ENCODE measurements around the gene CARNS1.

The CARNS1 gene, protein sequence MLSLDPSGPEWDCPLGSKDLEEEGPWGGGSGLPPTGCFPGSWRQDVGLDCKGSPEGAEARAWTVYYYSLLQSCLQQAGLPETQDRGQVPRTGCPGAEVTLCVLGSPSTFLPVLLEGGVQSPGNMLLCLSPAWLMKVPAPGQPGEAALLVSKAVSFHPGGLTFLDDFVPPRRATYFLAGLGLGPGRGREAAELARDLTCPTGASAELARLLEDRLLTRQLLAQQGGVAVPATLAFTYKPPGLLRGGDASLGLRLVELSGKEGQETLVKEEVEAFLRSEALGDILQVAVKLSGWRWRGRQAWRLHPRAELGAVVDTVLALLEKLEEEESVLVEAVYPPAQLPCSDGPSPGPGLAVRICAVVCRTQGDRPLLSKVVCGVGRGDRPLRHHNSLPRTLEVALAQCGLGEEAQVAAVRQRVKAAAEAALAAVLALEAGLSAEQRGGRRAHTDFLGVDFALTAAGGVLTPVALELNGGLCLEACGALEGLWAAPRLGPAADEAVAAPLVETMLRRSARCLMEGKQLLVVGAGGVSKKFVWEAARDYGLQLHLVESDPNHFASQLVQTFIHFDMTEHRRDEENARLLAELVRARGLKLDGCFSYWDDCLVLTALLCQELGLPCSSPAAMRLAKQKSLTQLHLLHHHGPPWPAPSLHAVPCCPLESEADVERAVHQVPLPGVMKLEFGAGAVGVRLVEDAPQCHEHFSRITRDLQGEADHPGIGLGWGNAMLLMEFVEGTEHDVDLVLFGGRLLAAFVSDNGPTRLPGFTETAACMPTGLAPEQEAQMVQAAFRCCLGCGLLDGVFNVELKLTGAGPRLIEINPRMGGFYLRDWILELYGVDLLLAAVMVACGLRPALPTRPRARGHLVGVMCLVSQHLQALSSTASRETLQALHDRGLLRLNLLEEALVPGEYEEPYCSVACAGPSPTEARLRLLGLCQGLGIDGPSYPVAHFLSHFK

DNA sequence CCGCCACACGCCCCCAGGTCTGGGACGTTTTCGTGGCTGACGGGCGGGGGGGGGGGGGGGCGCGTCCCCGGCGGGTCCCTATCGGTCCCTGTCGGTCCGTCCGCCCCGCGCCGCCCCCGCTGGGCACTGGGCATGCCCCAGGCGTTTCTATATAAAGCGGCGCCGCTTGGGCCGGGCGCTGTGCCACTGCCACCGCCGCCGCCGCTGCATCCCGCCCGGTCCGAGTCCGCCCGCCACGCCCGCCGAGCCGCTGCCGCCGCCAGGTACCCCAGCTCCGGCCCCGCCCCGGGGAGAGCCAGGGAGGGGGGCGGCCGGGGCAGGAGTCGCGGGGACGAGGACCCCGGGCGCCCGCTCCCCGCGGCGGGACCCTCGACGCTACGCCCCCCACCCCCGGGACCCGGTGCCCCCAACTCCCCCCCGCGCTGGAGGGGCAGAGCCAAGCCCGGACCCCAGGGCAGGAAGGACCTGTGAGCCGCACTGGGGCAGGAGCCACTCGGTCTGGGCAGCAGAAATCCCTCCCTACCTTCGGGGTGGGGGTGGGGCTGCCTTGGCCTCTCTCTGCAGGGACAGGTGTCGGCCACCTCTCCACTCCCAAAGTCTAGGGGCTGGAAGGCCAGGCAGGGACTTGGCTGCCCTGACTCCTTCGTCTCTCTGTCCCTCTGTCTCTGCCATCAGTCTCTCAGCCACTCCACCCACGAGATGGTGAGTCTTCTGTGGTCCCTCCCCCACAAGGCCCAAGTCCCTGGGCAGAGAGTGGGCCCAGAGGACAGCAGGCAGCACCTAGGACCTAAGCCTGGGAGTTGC is at the start of gene CARNS1:
CARNS1 (plus strand) TSS at position 178 of the 804 bp plus-strand sequence; CDS start at position 700, 522 bp downstream.
- DNase-seq (ENCODE audit: low read depth): no peak

DNA sequence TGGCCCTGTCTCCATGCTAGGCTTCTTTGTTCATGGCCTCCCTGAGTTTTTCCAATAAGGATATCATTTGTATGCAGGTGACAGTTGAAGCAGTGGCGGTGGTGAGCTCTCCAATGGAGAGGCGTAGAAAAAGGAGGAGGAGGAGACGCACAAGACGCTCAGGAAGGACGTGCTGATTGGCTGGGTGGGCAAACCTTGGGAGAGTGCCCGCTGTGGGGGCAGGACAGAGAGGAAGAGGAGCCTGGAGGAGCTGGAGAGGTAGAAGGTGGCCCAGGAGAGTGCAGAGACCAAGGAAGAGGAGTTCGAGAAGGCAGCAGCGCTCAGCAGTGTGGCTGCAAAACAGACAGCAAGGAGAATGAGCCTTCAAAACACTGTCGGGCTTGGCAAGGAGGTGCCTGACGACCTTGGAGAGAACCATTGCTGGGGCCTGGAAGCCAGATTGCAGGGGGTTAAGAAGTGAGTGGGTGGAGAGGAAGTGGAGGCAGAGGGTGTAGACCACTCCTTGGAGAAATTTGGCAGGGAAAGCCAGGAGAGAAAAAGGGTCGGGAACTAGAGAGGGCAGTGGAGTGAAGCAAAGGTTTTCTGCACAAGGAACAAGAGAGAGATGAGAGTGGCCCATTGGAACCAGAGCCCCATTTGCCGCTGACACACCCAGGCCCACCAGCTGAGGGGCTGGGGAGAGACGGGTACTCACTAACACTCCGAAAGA is 49.6 kb upstream of the CARNS1 start:
- DNase-seq (ENCODE audit: low read depth): no peak

DNA sequence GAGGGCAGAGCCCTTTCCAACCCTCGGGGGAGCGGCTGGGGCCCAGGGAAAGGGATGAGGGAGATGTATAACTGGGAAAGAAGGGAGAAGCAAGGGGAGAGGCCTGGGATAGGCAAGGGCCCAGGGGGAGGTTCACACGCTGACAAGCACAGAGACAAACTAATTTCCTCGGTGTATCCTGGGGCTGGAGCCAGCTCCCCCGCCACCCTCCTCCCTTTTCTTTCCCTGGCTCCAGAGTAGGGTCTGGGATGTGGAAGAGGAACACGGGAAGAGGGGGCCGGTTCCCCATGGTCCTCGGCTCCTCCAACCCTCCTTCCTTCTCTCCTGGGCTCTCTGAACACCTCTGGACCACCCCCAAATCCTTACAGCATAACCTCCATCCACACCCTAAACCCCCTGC is 48.9 kb upstream of the CARNS1 start:
- DNase-seq (ENCODE audit: low read depth): no peak

DNA sequence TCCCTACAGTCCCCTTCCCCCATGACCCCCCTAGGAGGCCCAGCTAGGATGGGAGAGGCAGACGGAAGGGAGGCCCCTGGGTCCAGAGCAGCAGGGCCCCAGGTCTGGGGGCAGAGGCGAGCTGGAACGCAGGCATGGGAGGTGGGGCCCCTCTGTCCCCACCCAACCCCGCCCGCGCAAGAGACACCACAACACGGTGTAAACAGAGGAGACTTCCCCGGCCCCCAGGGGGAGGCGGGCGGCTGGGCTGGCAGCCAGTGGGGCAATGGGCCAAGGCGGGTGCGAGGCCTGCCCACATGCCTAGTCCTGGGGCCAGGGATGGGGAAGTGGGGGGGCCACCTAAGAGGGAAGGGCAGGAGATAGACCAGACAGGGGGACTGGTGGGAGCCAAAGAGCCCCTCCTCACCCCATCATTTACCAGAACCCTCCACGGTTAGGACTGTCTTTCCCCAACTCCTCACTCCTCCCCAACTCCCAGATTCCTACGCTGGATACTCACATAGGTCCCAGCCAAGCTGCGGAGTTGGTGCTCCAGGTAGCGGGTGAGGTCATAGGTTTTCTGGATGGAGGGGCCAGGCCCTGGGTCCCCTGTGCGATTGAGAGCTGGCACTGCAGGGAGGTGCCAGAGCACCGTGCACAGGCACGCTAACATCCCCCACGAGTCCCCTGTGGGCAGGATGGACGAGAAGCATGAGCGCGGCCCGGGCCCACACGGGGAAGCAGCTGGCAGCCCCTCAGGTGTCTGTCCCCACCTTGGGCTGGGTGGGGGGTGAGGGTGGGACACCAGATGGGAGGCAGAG is 48.3 kb upstream of the CARNS1 start:
- DNase-seq (ENCODE audit: low read depth): peak; percentile 43

DNA sequence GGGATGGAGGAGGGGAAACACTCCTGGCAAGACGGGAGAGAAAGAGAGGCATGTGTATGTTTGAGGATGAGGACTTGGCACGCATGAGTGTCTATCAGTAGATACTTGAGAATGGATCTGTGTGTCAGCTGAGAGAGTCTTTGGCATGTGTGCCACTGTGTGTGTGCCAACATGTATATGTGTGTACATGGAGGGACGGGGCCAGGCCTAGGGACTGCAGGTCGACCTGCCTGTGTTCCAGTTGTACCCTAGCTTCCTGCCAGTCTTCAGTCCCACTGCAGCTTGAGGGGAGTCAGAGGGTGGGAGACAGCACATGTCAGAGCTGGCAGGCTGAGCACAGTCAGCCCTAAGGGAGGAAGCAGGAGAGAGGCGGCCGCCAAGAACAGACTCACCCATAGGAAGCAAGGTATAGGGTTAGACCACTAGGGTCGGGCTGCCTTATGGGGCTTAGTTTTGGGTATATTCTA is 47.7 kb upstream of the CARNS1 start:
- no peak for DNase-seq (ENCODE audit: low read depth)

DNA sequence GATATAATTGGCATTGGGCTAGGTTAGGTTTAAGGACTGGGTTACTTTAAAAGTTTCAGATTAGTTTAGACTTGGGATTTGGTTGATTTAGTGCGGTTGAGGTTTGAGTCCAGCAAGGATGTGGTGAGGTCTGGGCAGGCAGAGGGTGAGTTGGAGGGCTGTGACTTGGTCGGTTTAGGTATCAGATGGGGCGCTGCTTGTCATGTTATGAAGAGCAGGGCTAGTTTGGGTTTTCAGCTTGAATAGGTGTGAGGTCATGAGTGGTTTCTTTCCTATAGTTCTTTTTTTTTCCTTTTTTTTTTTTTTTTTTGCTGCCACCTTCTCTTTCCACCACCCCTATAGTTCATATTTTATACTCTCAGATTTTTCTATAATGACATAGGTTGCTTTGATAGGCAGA is 46.9 kb upstream of the CARNS1 start:
- no peak for DNase-seq (ENCODE audit: low read depth)

DNA sequence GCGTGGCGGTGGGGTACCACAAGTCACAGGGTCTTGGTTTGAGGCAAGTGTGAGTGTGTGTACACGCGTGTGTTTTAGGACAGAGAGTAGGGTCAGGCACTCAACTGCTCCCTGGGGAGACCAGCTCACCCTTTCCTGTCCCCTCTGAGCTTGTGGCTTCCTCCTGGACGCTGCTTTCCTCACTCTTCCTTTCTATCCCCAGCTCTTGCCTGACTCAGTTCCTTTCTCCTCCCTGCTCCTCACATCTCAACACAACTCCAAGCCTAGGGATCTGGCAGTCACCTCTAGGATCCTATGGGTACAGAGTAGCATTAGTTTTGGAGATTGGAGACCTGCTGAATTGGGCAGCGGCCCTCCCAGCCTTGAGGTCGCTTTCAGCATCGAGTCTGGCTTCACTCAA is 46.2 kb upstream of the CARNS1 start:
- DNase-seq (ENCODE audit: low read depth): no peak

DNA sequence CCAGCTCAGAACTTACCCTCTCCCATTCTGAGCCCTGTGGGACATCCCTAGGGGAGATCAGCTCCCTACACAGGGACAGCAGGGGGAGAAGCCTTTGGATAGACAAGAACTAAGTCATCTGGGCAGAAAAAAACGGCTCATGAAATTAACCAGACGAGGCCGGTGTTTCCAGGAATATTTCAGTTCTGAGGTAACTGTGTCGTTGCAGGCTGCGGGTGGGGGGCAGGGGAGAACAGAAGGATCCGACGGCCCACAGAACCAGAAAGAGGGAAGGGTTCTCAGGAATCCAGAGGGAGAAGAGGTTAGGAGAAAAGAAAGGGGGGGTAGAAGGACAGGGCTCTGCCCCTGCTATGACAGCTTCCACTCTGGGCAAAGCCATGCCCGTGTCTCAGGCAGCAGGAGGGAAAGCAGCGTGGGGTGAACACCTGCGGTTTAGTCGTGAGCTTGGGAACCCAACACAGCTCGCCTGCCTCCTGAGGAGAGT is 45.6 kb upstream of the CARNS1 start:
- DNase-seq (ENCODE audit: low read depth): no peak

DNA sequence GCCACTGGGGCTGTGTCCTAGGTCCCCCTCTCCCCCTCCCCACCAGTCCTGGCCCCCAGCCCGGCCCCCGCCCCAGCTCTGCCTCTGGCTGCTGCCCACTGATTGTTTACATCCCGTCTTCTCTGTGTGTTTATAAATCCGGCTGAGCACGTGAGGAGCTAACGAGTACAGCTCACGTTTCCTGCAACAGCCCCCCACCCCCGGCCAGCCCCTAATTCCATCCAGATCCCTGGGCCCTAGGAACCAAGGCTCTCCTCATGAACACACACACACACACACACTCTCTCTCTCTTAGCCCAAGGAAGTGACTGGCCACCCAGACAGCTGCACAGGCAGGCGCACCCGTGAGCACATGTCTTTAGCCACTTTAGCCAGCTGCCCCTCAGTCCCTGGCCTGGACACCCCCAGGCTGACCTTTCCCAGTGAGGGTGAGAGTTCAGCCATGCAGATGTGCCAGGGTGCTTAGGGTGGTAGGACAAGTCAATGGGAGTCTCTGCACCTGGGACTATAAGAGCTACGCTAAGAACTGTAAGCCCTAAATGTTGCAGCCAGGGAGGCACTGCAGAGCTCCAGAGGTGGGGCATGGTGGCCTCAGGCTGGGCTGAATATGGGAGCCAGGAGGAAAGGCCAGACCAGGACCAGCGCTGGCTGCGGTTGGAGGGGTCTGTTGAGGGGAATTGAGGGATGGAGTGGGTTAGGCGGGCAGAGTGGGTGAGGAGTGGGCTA is 45.0 kb upstream of the CARNS1 start:
- DNase-seq (ENCODE audit: low read depth): peak; percentile 70

DNA sequence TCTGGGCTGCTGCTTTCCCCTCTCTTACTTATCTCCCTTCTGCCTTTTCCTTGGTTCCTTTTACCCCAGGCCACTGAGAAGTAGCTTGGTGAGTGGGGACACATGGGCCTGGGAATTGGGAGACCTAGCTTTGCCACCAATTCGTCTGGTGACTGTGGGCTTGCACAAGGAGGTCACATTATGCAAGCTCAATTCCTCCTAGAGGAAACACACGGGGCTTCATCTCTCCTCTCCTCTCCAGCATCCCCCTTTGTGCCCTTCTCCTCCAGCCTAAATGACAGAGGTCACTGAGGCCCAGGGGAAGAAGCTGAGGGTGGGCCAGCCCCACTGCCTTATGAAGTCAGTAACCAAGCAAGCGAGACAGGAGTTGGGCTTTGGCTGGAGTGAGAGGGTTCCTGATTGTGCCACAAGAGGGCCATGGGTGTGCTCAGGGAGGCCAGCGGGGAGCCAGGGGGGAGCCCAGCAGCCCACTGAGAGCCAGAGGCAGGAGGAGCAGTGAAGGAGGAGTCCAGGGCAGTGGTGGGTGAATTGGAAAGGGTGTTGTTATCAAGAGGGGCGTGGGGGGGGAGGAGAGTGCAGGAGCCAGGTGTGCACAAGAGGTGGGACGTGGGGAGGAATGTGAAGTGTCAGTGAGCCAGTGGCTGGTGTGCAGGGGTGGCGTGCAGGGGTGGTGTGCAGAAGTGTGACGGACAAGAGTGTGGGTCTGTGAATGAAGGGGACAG is 44.1 kb upstream of the CARNS1 start:
- peak; percentile 56 for DNase-seq (ENCODE audit: low read depth)

DNA sequence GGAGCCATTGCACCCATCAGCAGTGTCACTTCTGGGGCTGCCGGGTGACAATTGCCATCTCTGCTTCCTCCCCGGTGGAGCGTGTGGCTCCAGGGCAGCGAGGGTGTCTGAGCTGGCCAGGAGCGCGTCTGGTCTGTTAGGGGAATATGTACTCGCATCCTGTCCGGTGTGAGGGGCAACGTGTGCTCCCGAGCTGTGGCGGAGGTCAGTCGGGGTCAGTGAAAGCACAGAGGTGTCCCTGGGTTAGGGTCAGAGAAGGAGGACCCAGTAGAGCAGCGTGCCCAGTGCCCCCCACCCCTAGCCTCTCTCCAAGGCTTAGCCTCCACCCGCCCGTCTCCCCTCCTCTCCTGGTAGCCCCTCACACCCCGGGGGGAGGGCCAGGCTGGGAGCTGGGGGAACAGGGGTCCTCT is 43.6 kb upstream of the CARNS1 start:
- DNase-seq (ENCODE audit: low read depth): no peak

DNA sequence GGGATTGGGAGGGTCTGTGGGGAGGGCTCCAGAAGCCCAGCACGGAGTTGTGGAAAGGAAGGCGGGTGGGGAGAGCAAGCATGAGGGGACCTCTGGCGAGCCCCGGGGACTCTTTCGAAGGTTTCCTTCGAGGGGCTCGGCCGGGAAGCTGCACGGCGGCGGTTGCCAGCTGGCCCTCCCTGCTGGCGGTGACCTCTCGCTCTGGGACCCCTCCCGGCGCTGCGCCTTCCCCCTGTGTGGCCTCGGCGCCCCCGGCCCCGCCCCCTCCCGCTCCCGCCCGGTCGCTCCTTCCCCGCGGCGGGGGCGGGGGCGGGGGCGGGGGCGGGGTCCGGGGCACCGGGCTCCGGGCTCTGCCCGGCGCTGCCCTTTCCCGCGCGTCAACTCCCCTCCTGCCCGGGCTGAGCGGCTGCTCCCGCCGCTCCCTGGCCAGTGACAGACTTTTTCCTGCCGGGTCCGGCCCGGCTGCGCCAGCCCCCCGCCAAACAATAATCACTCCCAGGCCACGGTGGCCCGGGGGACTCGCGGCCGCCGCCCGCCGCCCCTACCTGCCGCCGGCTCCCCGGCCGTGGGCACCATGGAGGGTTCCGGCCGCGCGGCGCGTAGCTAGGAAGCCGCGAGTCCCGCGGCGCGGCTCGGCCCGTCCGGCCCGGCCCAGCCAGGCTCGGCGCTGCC is 43.0 kb upstream of the CARNS1 start:
- DNase-seq (ENCODE audit: low read depth): no peak

DNA sequence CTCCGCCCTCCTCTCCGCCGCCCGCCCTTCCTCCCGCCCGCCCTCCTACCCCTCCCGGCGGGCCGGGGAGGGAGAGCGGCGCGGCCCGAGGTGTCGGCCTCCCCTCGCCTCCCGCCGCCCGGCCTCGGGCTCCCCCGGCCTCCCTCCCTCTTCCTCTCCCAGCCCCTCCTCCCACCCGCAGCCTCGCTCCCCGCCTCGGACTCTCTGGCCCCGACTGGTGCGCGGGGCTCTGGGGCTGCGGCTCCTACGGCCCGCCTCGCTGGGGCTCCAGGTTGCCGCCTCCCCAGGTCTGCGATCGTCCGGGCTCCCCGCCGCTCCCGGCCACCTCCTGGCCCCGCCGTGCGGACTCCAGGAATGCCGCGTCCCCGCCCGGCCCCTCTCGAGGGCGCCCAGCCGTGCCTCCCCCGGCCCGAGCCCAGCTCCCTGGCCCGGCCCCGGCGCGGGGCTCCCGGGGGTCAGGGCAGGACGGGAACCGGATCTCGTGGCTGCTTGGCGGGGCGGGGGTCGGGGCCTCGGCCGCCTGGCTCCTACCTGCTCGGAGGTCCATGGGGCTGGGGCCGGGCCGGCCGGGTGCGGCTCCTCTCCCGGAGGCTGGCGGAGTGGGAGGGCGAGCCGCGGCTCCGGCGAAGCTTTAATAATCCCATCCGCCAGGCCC is 42.4 kb upstream of the CARNS1 start, which contains the start of gene CLCF1:
CLCF1 (minus strand) TSS at position 606 of the 655 bp plus-strand sequence; CDS start at position 547, 59 bp downstream.
- DNase-seq (ENCODE audit: low read depth): peak; percentile 77

DNA sequence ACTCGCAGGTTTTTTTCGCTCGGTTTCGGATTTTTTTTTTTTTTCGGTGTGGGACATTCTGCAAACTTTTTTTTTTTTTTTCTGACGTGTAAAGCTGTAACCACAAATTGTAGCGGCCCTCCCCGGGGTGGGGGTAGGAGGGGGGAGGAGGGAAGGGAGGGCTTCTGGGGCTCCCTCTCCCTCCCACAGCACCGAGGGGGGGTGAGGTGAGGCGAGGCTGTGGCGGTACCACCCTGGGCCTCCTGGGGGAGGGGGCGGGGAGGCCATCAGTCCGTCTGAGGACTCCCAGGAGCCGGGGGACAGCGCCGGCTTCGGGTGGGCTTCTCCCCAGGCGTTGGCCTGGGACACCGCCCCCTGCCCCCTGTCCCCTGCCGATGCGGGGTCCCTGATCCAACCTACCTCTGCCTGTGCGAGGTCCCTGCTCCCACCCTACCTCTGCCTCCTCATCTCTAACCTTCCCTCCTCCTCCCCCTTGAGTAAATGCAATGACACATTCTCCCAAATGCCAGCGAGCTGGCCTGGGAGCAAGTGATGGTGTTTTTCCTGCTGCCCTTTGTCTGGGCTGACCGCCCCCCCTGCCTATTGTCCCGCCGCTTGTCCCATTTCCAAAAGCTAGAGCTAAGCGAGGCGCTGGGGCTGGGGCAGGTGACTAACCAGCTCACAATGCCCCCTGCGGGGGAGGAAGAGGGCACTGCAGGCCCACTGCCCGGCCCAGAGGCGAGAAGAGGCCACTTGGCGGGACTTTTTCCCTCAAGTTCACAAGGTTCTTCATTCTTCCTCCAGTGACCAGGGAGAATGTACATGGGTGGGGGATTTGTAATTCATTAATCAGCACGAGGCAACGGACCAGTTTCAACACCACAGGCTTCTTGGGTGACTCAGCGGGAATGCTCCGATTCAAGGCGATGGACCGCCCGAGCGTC is 41.6 kb upstream of the CARNS1 start:
- peak; percentile 99 for DNase-seq (ENCODE audit: low read depth)

DNA sequence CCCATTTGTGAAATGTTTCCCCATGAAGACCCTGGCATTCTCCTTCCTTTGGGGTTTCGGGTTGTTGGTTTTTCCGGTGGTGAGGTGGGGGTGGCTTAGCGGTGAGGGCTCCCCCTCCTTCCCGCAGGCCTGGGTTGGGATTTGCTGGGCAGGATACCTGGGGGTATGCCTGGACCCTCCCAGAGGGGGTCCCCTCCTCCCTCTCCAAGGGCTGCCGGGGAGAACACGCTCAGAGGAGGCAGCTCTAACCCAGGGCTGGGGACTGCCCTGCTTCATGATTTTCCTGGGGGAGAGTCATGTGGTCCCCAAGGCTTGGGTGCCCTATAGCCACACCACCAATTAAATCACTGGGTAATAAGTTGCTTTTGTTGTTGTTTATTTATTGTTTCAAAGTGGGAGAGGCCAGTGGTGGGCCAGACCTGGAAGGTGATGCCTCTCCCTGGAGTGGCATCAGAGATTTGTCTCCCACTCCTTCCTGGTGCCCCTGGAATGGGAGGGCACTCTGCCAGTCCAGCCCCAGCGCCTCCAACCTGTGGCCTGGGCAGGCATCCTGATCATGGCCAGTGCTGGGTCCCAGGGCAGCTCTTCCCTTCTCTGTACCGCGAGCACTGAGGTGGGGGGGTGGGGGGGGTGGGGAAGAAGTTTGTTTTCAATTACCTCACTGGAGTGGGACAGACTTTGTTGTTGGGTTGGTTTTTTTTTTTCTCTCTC is 40.8 kb upstream of the CARNS1 start:
- no peak for DNase-seq (ENCODE audit: low read depth)

All from fibroblast of gingiva (primary cell).